ENCODE results near the gene FARP2.

DNA sequence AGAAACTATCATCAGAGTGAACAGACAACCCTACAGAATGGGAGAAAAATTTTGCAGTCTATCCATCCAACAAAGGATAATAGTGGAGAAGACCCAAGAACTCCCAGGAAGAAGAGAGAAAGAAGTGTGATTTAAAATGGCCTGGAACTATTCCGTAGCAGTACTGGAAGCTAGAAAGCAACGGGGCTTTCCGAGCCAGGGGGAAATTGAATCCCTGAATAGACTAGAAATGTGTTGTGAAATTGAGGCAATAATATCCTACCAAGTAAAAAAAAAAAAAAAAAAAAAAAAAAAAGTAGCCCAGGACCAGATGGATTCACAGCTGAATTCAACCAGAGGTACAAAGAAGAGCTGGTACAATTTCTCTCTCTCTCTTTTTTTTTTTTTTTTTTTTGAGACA, 69.3 kb downstream of the FARP2 start:
- TF ChIP-seq POLR2A (IDR thresholded peaks at IDR 0.05) (no peak), CTCF (IDR thresholded peaks at IDR 0.05) (no peak)

Data from right lobe of liver (tissue), 4 donors.